Measurements from ENCODE around the gene NFX1. TPM values are rescaled to one million over a fixed set of nuclear protein-coding genes. Genes with fewer than 3 reads are reported as not detected.
A peak's percentile ranks its signal among the peaks of the same experiment; 100 is the strongest.

The NFX1 gene
- total RNA-seq, 3 donors from 2014 or later, result 36.3 to 45.5 (median 38.3) TPM

DNA sequence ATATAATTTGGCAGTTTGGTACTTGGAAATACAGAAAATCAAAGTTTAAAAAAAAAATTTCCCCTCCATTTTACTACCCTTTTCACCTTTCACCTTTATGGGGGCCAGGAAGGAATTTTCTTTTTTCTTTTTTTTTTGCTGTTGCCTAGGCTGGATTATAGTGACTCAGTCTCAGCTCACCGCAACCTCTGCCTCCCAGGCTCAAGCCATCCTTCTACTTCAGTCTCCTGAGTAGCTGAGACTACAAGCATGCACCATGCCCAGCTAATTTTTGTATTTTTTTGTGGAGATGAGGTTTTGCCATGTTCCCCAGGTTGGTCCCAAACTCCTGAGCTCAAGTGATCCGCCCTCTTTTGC, 16.4 kb upstream of the NFX1 start:
- H3K4me1 ChIP-seq, result no peaks in the 10 kb centered on the region
- H3K27ac ChIP-seq, result no peak overlapping the region
- DNase-seq (ENCODE audit: low spot score in 2 of 2), result no peak
- TF ChIP-seq, protein P1, sequence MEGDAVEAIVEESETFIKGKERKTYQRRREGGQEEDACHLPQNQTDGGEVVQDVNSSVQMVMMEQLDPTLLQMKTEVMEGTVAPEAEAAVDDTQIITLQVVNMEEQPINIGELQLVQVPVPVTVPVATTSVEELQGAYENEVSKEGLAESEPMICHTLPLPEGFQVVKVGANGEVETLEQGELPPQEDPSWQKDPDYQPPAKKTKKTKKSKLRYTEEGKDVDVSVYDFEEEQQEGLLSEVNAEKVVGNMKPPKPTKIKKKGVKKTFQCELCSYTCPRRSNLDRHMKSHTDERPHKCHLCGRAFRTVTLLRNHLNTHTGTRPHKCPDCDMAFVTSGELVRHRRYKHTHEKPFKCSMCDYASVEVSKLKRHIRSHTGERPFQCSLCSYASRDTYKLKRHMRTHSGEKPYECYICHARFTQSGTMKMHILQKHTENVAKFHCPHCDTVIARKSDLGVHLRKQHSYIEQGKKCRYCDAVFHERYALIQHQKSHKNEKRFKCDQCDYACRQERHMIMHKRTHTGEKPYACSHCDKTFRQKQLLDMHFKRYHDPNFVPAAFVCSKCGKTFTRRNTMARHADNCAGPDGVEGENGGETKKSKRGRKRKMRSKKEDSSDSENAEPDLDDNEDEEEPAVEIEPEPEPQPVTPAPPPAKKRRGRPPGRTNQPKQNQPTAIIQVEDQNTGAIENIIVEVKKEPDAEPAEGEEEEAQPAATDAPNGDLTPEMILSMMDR (IDR thresholded peaks at IDR 0.05), result no peak
- TF ChIP-seq POLR2AphosphoS5 (IDR thresholded peaks at IDR 0.05), result no peak
- no peak for TF ChIP-seq POLR2A (IDR thresholded peaks at IDR 0.05)
- H3K9me3 ChIP-seq, result no peaks in the 10 kb centered on the region
- no peaks in the 10 kb centered on the region for H3K27me3 ChIP-seq
- no peak overlapping the region for H3K4me3 ChIP-seq
- peaks cover 15% of the 10 kb centered on the region for H3K36me3 ChIP-seq
- intact Hi-C loops (cut with DNase I; ENCODE audit: low total_unique reads), result no loop called here

DNA sequence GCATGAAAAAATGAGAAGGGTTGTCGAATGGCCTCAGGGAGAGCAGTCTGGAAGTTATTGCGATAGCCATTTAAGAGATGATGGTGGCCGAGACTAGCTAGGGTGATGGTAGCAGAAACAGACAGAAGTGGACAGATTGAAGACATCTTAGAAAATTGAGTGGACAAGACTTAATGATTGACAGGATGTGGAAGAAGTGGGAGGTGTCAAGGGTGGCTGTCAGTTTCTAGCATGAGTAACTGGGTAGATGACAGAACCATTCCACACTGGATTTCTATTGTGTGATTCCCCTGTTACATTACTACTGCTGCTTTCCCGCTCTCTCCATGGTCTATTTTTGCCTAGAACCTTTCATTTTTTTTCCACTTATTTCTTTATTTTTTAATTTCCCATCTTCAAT, 12.8 kb upstream of the NFX1 start:
- H3K27ac ChIP-seq, result no peak overlapping the region
- H3K4me1 ChIP-seq, result no peaks in the 10 kb centered on the region
- intact Hi-C loops (cut with DNase I; ENCODE audit: low total_unique reads), result loop anchor here (5.0 kb wide), 2 partner anchors 540 to 655 kb away; partner anchors contain the start of gene UBE2R2
- no peak overlapping the region for H3K4me3 ChIP-seq
- H3K36me3 ChIP-seq, result peaks cover 10% of the 10 kb centered on the region
- no peak for DNase-seq (ENCODE audit: low spot score in 2 of 2)
- H3K9me3 ChIP-seq, result no peaks in the 10 kb centered on the region
- H3K27me3 ChIP-seq, result no peaks in the 10 kb centered on the region
- TF ChIP-seq, protein P1 (IDR thresholded peaks at IDR 0.05), result no peak
- TF ChIP-seq POLR2A (IDR thresholded peaks at IDR 0.05) (no peak), POLR2AphosphoS5 (IDR thresholded peaks at IDR 0.05) (no peak)

DNA sequence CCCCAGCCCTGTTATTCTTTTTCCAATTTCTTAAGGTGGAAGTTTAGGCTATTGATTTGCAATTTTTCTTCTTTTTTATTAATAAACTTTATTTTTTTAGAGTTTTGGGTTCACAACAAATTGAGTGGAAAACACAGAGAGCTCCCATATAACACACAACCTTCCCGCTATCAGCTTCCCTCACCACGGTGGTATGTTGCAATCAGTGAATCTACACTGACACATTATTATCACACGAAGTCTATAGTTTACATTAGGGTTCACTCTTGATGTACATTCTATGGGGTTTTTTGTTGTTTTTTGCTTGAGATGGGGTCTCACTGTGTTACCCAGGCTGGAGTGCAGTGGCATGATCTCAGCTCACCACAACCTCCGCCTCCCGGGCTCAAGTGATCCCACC, 4.8 kb upstream of the NFX1 start:
- H3K4me3 ChIP-seq, result no peak overlapping the region
- TF ChIP-seq POLR2A (IDR thresholded peaks at IDR 0.05) (no peak), POLR2AphosphoS5 (IDR thresholded peaks at IDR 0.05) (no peak)
- TF ChIP-seq, protein P1 (IDR thresholded peaks at IDR 0.05), result no peak
- H3K4me1 ChIP-seq, result no peaks in the 10 kb centered on the region
- no peaks in the 10 kb centered on the region for H3K36me3 ChIP-seq
- DNase-seq (ENCODE audit: low spot score in 2 of 2), result no peak
- H3K27ac ChIP-seq, result no peak overlapping the region
- no peaks in the 10 kb centered on the region for H3K27me3 ChIP-seq
- no peaks in the 10 kb centered on the region for H3K9me3 ChIP-seq
- intact Hi-C loops (cut with DNase I; ENCODE audit: low total_unique reads), result no loop called here

DNA sequence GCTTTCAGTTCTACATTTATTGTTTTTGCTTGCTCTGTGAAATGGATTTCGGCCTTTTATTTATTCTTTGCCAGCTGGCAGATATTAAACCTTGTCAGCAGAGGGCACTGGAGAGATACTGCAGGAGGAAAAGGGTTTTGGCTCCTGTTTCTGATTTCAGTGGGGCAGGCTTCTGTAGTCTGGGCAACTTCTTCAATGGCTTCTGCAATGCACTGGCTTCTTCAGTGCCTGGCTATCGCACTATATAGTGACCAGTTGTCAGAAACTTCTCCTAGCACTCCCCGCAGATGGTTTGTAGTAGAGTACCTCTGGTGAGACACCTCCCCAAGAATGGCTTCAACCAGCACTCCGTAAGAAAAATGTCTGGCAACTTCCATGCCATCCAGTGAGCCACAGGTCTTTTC, 3.2 kb upstream of the NFX1 start:
- H3K27ac ChIP-seq, result peak overlapping the region in 1 of 2 donors; percentile 100
- H3K4me1 ChIP-seq, result peaks cover 0 to 6% of the 10 kb centered on the region in 2 donors
- no peak overlapping the region for H3K4me3 ChIP-seq
- H3K27me3 ChIP-seq, result no peaks in the 10 kb centered on the region
- intact Hi-C loops (cut with DNase I; ENCODE audit: low total_unique reads), result no loop called here
- peak in 1 of 2 donors; percentile 30 for DNase-seq (ENCODE audit: low spot score in 2 of 2)
- TF ChIP-seq POLR2A (IDR thresholded peaks at IDR 0.05) (no peak), POLR2AphosphoS5 (IDR thresholded peaks at IDR 0.05) (no peak)
- TF ChIP-seq, protein P1 (IDR thresholded peaks at IDR 0.05), result peak; percentile 51 to 65 (median 59)
- no peaks in the 10 kb centered on the region for H3K9me3 ChIP-seq
- no peaks in the 10 kb centered on the region for H3K36me3 ChIP-seq

DNA sequence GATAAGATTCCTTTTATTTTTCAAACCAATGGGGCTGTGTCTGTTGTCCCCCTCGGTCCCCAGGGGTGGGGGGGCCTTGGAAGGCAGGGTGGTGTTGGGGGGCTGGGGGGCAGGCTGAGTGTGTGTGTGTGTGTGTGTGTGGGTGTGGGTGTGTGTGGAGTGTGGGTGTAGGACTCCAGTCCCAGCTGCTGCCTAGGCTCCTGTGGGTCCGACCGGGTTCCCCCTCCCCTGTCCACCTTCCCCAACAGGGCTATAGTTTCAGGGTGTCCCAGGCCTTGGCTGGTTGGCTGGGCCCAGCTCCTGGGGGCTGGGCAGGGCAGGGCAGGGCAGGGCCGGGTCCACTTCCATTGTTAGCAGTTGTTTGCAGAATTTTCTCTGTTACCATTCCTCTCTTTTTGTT, 2.1 kb upstream of the NFX1 start:
- Histone ChIP-seq H3K27me3 (no peaks in the 10 kb centered on the region), H3K36me3 (no peaks in the 10 kb centered on the region), H3K27ac (peak overlapping the region; percentile 13 to 100), H3K4me3 (no peak overlapping the region), H3K4me1 (peaks cover 0 to 6% of the 10 kb centered on the region in 2 donors), H3K9me3 (no peaks in the 10 kb centered on the region)
- intact Hi-C loops (cut with DNase I; ENCODE audit: low total_unique reads), result no loop called here
- TF ChIP-seq, protein P1 (IDR thresholded peaks at IDR 0.05), result no peak
- TF ChIP-seq POLR2A (IDR thresholded peaks at IDR 0.05), result no peak
- no peak for TF ChIP-seq POLR2AphosphoS5 (IDR thresholded peaks at IDR 0.05)
- no peak for DNase-seq (ENCODE audit: low spot score in 2 of 2)

All from breast epithelium (tissue), 4 donors.